ENCODE results near the gene SORCS2.

DNA sequence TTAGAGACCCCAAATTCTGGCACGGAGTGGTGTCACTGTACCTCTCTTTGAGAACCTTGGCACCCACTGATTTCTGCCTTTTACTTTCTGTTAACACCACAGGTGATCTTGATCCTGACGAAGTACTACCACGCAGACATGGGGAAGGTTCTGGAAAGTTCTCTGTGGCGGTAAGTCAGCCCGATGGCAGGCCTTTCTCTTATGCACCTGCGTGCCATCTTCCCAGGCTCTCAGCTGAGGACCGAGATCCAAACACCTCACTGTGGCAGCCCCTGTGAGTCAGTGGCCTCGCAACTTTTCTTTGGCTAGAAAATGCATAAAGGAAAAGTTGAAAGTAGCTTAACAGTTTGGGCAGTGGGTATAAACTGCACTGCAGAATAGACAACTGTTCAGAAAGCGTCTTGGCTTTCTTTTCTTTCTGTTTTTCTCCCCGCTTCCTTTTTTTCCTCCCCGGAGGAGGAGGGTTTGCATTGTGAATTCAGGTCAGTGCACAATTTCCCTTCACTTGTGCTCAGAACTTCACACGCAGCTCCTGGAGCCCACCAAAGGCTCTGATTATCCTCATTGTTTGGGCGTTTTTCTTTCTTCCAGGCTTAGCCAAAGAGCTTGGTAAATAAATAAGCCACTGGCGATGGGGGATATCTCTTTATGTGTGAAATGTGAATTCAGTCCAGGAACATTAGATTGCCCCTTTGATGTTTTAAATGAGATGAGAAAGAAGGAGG is 204.0 kb downstream of the SORCS2 start:
- TF ChIP-seq ZNF274 (IDR thresholded peaks at IDR 0.05; ENCODE audit: low read depth, low read length) (no peak), YY1 (IDR thresholded peaks at IDR 0.05; ENCODE audit: insufficient read depth, insufficient read length) (no peak)
